T-helper 1 cell (primary cell): ENCODE data around the gene COL1A2.

ENCODE experiments used
- DNase-seq, 5 donors: peaks; one replicate each; pipeline ENCODE4 v3.0.0-alpha.2; 2012 to 2020

The COL1A2 gene

DNA sequence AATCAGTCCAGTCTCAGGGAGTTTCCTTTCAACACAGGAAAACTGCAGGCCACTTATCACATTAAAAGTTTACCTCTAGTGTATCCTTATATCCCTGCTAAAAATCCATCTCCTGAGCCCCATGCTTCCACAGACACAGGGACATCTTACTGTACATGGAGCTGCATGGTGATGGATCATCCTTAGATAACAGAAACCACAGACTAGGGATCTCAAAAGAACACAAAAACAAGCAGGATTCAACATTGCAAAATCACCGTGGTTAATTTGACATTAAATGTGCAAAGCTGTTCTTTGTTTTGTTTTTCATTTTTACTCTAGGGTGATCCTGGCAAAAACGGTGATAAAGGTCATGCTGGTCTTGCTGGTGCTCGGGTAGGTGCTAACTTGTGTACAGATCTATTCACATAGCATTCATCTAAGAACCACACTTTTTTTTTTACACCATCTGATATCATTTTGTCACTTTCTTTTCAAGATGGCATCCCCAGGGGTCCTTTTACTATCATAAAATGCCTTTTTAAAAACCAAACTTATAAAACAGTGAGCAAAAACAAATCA is 18.1 kb downstream of the COL1A2 start:
- no peak for DNase-seq

DNA sequence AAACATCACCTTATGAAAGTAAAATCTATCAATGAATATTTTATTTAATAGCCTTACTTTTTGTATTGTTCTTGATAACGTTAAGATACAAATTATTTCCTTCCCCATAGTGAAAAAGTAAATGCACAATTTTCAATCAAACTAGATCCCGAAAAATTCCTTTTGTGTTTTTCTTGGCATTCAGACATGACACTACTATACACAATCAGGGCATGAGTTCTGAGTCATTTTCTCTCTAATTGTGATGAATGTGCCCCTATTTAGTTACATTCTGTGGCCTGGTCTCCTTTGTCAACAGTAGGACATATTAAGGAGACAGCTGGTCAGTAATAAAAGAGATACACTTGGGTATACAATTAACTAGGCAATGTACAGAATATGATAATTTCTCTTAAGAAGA is 19.8 kb downstream of the COL1A2 start:
- DNase-seq: no peak

DNA sequence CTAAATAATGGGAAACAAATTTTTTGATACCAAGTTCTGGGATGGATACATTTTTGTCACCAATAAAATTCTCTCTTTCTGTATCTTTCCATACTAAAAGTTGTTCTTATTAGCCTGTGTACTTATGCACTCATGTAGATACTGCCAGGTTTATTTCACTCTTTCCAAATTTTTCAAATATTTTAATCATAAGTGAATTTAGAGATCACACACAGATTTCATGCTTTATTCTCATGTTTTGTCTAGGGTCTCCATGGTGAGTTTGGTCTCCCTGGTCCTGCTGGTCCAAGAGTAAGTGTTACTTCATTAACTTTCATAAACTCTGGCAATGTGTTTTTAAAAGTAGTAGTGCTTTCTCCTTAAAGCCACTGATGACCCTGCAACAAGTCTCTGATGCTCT is 20.3 kb downstream of the COL1A2 start:
- DNase-seq: no peak

DNA sequence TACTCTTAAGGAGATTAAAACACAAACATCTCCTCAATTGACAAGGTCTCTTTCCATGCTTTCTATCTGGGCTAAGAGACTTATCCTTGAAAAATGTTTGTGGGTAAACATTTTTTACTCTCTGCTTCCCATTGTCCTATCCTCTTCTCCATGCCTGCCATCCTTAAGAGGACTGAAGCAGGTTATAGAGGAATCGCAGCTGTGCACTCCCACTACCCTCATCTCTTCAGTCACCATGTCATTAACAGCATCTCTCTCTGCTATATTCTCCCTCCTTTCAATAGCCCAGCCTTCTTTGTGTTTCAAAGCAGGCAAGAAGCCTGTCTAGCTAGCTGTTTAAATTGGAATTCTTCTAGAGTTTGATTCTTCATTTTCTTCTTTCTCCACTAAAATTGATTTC is 22.6 kb downstream of the COL1A2 start:
- no peak for DNase-seq

DNA sequence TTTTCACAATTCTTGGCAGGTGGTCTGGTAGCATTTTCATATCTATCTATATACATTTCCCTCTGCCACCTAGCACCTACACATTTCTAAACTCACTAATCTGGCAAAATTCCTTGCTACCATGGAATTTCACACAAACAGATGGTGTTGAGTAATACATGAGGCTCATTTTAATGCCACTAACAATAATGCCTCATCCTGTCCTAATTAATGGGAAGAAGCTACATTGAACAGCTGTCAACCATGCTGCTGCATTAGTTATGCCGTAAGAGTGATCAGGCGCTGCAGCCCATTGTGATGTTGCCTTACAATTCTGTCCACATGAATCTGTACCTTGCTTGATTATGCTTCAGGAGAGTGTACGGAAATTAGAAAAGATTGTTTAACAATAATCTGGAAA is 23.2 kb downstream of the COL1A2 start:
- no peak for DNase-seq

DNA sequence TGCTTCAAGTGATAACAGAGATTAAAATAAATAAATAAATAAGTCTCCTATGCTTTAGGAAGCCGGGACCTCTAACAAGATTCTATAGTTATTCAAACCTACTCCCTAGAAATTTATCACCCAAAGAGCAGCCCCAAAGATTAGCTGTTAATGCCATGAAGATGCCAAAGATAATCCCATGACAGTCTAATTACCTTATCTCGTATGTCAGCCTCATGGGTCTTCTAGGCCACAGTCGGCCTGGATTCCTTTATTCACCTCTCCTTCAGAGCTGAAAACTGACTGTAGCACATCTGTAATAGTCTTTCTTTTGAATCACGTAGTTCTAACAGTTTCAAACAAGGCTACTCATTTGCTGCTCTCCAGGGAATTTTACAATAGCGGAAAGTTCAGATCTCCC is 24.2 kb downstream of the COL1A2 start:
- no peak for DNase-seq

DNA sequence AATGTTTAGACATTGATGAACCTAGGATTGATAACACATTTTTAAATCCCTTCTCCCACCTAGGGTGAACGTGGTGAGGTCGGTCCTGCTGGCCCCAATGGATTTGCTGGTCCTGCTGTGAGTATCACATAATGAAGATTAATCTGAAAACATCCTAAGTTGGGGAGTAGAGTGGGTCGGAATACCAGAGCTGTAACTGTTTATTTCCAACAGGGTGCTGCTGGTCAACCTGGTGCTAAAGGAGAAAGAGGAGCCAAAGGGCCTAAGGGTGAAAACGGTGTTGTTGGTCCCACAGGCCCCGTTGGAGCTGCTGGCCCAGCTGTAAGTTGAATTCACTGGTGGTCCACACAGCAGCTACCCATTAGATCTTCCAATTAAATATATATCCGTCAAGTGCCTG is 25.6 kb downstream of the COL1A2 start:
- DNase-seq: no peak

DNA sequence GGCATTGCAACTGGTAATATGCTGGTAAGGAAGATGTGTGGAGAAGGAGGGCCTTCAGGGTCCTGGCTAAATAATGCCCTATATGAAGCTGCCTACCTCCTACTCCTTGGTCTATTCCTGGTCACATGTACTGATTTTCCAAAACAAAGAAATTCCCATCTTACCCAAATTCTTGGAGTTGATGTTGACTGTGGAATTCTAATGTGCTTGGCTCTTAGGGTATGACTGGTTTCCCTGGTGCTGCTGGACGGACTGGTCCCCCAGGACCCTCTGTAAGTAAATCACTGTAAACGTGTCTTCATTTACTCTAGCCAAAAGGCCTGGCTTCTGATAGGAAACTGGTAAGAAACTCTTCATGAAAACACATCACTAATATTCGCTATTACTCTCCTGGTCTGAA is 27.0 kb downstream of the COL1A2 start:
- no peak for DNase-seq

DNA sequence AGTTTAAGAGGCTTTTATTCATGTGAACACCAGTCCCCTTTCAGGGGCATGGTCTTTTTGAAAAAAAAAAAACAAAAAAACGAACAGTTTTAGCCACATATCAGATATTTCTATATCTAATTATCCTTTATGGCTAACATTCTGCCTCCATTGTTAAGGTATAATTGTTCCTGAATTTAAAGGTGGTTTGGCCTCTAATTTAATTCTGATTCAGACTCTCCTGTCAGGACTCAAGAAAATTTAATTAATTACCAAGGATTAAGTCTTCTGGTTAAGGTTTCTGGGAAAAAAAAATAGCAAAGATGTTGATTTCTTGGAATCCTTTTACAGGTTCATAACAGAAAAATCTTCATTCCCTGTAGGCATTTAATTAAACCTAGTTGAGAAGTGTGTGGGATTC is 27.4 kb downstream of the COL1A2 start:
- DNase-seq: no peak

DNA sequence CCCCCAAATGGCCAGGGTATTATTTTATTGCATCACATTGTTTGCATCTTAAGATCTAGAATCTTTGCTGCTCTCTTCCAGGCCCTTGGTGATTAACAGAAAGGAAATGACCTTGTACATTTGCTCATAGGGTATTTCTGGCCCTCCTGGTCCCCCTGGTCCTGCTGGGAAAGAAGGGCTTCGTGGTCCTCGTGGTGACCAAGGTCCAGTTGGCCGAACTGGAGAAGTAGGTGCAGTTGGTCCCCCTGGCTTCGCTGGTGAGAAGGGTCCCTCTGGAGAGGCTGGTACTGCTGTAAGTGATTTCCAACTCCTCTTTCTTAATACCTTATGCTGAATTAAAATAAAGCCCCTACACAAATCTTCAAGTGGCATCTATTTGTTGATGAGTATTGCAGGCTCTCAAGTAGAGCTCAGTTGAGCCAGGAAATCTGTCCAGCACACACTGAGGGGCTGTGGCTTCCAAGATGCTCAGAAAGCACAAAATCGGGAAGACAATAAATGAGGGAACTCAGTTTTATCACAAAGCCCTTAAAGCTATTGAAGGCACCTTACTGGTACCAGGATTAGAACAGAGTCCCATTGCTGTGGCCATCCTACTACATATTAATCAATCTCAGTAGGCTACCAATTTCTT is 28.2 kb downstream of the COL1A2 start:
- DNase-seq: no peak

DNA sequence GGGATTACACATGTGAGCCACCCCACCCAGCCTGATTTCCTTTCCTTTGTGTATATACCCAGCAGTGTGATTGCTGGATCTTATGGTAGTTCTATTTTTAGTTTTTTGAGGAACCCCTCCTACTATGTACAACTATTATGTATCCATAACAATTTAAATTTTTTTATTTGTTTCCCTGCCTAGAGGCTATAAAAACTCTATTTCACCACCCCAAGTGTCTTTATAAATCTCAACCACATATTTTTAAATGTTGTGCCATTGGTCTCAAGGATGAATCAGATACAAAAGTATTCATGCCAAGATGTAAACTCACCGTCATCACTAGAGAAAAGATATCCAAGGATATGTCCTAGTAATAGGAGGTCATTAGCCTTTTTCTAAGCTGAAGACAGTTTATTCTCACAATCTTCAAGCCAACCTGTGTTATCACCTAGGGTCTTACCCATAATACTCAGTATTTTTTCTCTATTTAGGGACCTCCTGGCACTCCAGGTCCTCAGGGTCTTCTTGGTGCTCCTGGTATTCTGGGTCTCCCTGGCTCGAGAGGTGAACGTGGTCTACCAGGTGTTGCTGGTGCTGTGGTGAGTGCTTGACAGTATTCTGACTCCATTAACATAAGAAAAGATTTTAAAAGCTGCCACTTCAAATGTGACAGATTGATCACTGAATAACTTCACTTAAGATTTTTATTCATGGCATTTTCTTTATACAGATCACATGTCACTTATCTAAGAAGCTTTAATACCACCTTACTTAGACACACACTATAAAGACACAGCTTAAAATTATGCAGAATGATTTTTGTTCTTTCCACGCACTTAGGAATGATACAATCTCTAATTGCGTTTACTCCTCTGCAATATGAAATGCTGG is 29.4 kb downstream of the COL1A2 start:
- DNase-seq: no peak

DNA sequence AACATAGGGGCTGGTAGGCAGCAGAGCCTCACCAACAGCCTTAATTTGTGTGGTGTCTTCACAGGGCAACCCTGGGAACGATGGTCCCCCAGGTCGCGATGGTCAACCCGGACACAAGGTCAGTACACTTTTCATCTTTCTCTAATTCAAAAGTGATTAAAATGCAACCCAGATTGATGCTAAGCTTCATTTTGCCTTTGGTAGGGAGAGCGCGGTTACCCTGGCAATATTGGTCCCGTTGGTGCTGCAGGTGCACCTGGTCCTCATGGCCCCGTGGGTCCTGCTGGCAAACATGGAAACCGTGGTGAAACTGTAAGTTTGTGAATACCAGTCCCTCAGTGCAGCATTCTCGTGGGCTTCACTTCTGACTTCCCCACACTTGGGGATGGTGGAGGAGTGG is 30.9 kb downstream of the COL1A2 start:
- DNase-seq: no peak

DNA sequence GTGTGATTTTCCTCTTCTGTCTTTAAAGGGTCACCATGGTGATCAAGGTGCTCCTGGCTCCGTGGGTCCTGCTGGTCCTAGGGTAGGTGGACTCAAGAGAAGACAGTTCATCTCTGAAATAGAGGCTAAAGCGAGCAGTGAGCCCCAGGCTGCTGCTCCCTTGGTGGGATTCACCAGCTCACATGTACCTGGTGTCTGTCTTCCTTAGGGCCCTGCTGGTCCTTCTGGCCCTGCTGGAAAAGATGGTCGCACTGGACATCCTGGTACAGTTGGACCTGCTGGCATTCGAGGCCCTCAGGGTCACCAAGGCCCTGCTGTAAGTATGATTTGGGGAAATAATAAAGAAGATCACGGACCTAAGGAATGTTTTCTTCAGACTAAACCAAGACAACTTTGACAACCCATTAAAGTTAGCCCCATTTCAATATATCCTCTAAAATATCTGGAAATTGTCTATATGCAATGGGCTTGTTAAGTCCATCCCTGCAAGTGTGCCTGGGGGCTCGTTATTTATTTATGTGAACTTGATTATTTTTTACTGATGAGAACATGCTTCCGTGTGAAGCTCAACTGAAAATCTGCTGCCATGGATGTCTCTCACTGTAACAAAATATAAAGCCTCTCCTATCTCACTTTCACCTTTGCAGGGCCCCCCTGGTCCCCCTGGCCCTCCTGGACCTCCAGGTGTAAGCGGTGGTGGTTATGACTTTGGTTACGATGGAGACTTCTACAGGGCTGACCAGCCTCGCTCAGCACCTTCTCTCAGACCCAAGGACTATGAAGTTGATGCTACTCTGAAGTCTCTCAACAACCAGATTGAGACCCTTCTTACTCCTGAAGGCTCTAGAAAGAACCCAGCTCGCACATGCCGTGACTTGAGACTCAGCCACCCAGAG is 32.5 kb downstream of the COL1A2 start:
- DNase-seq: no peak

DNA sequence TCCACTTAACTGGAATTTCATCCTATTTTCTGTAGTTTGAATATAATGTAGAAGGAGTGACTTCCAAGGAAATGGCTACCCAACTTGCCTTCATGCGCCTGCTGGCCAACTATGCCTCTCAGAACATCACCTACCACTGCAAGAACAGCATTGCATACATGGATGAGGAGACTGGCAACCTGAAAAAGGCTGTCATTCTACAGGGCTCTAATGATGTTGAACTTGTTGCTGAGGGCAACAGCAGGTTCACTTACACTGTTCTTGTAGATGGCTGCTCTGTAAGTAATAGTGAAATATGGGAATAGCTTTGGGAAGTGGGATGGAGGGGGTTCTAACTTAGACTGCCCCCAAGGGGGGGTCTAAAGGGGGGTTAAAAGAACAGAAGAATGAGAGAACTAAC is 34.5 kb downstream of the COL1A2 start:
- DNase-seq: no peak

DNA sequence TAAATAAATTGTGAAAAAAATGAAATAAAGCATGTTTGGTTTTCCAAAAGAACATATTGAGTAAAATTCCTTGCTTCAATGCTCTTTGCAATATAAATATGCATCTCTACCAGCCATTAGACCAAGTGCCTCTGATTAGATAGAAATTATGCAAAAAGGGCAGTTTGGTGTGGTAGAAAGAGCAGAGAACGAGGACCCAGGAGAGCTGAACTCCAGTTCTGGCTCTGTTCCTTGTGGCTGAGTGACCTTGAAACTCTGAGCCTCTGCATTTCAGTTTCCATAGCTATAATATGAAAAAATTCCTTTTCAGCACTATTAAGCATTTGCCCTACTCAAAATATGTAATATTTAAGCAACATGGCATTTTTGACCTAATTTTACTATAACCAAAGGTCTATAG is 36.5 kb downstream of the COL1A2 start:
- no peak for DNase-seq

DNA sequence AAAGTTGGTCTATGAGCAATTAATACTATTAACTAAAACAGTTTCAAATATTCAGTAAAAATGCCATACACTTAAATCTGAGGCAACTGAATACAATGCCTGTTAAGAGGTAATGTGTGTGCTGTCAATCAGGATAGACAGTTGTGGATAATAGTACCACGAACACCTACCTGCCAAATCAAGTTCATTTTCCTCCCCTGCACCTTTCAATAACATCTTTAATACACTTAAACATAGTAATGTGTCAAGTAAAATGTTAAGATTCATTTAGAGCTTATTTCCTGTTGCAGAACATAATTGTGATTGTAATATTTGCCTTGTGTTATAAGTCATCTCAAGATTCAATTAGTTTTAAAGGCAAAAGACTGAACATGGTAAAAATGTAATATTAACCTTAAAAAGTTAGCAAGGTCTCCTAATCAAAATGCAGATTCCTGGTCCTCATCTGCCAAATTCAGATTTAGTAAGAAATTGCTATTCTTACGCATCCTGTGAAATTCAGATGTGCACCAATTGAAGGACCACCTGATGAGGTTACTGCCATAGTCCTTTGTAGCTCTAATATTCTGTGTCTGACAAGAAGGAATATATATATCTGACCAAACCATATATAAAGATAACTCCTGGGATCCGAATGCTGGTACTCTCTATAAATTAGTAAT is 37.1 kb downstream of the COL1A2 start:
- DNase-seq: no peak

DNA sequence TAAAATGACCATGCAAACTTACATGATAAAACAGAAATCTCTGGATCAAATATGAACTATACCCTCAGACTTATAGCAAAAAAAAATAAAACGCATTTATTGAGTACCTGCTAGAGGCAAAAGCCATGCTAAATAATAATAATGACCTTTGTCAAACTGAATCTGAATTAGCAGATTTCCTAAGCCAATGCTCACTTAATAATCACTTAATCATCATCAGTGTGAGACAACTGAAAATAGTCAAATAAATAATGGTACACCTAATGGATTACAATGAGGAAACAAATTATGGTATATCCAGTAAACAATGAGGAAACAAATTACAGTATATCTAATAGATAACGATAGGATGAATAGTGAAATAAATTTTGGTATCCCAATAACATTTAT is 37.6 kb downstream of the COL1A2 start:
- DNase-seq: no peak

DNA sequence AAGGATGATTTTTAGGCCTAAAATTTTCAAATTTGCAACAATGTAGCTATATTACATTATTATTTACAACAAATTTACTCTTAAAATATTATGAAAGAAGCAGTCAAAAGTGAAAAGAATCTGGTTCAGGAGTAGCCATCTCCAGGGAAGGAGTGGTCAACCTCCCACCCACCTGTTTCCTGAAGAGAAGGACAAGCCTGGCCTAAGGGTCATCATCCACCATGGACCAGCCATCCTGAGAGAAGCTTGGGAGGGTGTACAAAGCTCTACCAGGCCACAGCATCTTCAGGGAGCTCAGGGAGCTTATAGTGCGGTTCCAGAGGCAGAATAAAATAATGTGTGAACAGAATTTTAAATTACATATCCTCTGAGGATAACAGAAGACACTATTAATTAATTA is 38.1 kb downstream of the COL1A2 start:
- DNase-seq: no peak

DNA sequence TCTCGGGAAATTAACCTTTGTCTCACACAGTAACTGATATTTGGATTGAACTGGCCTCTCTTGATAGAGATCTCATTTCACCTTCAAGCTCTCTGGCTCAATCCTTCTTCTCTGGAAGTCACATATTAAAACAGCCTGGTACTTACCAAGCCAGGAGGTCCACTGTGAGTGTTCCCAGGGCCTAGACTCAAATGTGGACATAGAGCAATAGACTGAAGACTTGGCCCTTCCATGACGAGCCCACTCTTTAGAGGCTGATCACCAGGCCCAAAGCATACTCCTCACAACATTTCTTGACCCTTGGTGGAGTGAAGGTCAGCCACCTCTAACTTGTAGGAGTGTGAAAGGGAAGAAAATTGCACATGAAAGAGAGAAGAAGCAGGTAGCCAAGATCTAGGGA is 38.5 kb downstream of the COL1A2 start:
- no peak for DNase-seq

DNA sequence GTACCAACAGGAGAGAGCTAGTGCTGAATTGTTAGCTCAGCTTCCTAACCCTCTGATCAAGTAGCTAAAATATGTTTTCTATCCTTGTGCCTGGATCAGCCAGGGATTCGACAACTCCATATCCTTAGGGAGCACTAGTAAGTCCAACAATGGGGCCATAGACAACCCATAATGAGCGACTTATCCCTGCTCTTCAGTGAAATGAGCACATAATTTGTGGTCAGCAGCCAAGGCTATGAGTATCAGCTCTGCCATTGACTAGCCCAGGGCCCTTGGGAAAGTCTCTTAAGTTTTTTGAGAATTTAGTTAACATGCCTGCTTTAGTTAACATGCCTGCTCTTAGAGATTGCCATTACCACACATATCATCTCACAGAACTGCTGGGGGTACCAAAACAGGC is 39.3 kb downstream of the COL1A2 start:
- no peak for DNase-seq

DNA sequence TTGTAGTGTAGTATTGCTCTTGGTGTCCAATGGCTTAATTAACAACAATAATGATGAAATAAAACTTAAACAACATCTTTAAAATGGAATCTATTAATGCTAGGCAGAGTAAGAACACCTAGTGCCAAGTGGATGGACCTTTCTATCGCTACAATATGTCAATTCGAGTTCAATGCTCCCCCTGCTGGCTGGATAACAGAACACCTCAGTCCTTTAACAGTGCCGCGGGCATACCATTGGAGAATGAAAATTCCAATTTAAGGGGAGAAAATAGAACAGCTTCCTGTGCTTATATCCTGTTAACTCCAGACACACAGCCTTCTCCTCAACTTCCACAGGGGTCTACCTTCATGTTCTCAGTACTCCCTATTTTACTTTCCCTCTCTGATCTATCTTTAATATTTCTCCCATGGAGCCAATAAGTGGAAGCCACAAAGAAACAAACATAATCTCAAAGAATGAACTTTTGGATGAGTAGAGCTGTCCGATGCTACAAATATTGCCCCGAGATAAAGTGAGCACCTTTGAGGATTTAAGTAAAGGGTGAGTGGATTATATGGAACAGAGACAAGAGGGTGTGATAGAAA is 41.4 kb downstream of the COL1A2 start:
- peak; percentile 8 to 41 (median 27) for DNase-seq

DNA sequence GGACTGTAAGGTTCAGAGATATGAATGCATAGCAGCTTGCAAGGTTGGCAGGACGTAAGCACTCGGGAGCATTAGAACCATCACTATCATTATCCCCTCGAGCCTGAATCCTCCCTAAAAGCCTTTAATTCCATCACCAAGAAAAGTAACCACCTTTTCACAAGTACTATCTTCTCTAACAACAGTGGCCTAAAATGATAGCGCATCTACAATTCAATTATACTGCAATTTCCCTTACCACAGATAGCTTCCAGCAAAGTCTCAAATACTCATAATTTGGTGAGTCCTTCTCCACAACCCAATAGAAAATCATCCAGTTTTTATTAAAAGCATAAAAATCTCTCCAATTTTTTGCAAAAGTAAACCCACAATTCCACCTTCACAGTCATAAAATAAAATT is 42.0 kb downstream of the COL1A2 start:
- no peak for DNase-seq
